Medulla oblongata (tissue), 1 donor: Measurements from ENCODE around the gene PRDX2.
"Not testable (repeated sequence)": the region's sequence is repeated elsewhere in the genome, so short reads cannot be mapped to it uniquely, and the experiment has no call there.

Experiments used
- DNase-seq: peaks from one replicate; pipeline ENCODE4 v3.0.0-alpha.2; 2015; ENCODE audit errors: extremely low spot score

PRDX2 gene

GRCh38 chr19:12801466-12802266 is at the start of gene PRDX2, which contains the start of gene THSD8:
TSS of gene PRDX2 (minus strand) at chr19:12801800. CDS start at chr19:12801261, 539 bp downstream.
TSS of gene THSD8 (plus strand) at chr19:12802069. CDS start at chr19:12802072, 3 bp downstream.
- DNase-seq: peak; percentile 78

- DNase-seq: peak; percentile 82
Measured at GRCh38 chr19:12847159-12848139, 45.8 kb upstream of the PRDX2 start.

GRCh38 chr19:12846613-12847012 is 45.0 kb upstream of the PRDX2 start:
- DNase-seq: not testable (repeated sequence)

- no peak for DNase-seq
Measured at GRCh38 chr19:12843999-12844732, 42.6 kb upstream of the PRDX2 start.

- no peak for DNase-seq
Measured at GRCh38 chr19:12843328-12843727, 41.7 kb upstream of the PRDX2 start.

GRCh38 chr19:12842511-12842910 is 40.9 kb upstream of the PRDX2 start:
- no peak for DNase-seq

- DNase-seq: no peak
Measured at GRCh38 chr19:12841094-12841493, 39.5 kb upstream of the PRDX2 start.

GRCh38 chr19:12840091-12841079 is 38.8 kb upstream of the PRDX2 start:
- DNase-seq: no peak

GRCh38 chr19:12838886-12839756 is 37.5 kb upstream of the PRDX2 start:
- no peak for DNase-seq

GRCh38 chr19:12838182-12838885 is 36.7 kb upstream of the PRDX2 start, which contains the start of gene MAST1:
TSS of gene MAST1 (plus strand) at chr19:12838515. CDS start at chr19:12838573, 58 bp downstream.
- DNase-seq: no peak

GRCh38 chr19:12837225-12837624 is 35.6 kb upstream of the PRDX2 start:
- DNase-seq: no peak

GRCh38 chr19:12836529-12836863 is 34.9 kb upstream of the PRDX2 start:
- DNase-seq: no peak

- DNase-seq: no peak
Measured at GRCh38 chr19:12834976-12835757, 33.6 kb upstream of the PRDX2 start.

GRCh38 chr19:12834566-12834943 is 33.0 kb upstream of the PRDX2 start, which contains the start of gene RTBDN:
TSS of gene RTBDN (minus strand) at chr19:12834579. CDS start at chr19:12829979, 4,600 bp downstream.
- DNase-seq: no peak

GRCh38 chr19:12833738-12834565 is 32.4 kb upstream of the PRDX2 start:
- DNase-seq: no peak

- DNase-seq: no peak
Measured at GRCh38 chr19:12833418-12833737, 31.8 kb upstream of the PRDX2 start.

GRCh38 chr19:12828494-12828893 is 26.9 kb upstream of the PRDX2 start:
- DNase-seq: no peak
